Chondrocyte (in vitro differentiated cells): ENCODE measurements around the gene MRPL43. TPM values are rescaled to one million over a fixed set of nuclear protein-coding genes. Genes with fewer than 3 reads are reported as not detected.
A peak's percentile ranks its signal among the peaks of the same experiment; 100 is the strongest.

Source experiments
- DNase-seq: peaks from one replicate; pipeline ENCODE4 v3.0.0; 2021; ENCODE audit warnings: mixed read lengths, low spot score
- H3K27ac Mint-ChIP-seq: one replicate; pipeline ENCODE4 v1.8.0; 2021; ENCODE audit warnings: mild to moderate bottlenecking, moderate library complexity, mixed read lengths; ENCODE audit not compliant: unreplicated experiment
- H3K27me3 Mint-ChIP-seq: 2 replicates; pipeline ENCODE4 v1.8.0; 2021; ENCODE audit warnings: low read depth, mixed read lengths
- H3K36me3 Mint-ChIP-seq: 2 replicates; pipeline ENCODE4 v1.8.0; 2021; ENCODE audit warnings: low read depth, mixed read lengths
- H3K4me1 Mint-ChIP-seq: 2 replicates; pipeline ENCODE4 v1.8.0; 2021; ENCODE audit warnings: low read depth, mild to moderate bottlenecking, mixed read lengths
- H3K4me3 Mint-ChIP-seq: one replicate; pipeline ENCODE4 v1.8.0; 2021; ENCODE audit warnings: mild to moderate bottlenecking, moderate library complexity, mixed read lengths; ENCODE audit not compliant: unreplicated experiment
- H3K9me3 Mint-ChIP-seq: 2 replicates; pipeline ENCODE4 v1.8.0; 2021; ENCODE audit warnings: low read depth, mixed read lengths
- total RNA-seq: library from RNA; stranded (reverse); gene quantifications from 3 replicates; pipeline ENCODE4 v1.2.1, GENCODE V29; 2021
- TF ChIP-seq, protein P1 (sequence below): fragments of 200-600 bp; sonication (generic); IDR thresholded peaks from 2 replicates; pipeline ENCODE4 v1.5.0; 2021; ENCODE audit warnings: antibody characterized with exemption, mild to moderate bottlenecking, moderate library complexity

Gene MRPL43
- total RNA-seq, 1 donor from 2014 or later, result 54.0 TPM

DNA sequence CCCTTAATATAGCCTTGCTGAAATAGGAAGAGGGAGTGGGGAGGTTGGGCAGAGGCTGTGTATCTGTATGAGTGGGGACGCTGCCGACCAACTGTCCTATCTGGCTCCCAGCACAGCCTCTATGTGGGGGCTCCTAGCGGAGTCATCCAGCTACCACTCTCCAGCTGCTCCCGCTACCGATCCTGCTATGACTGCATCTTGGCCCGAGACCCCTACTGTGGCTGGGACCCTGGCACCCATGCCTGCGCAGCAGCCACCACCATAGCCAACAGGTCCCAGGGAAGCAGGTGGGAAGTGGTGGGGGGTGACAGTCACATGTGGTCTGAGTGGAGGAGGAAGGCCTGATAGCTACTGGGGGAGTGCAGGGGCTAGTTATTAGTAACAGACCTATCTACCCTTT, 6.6 kb downstream of the MRPL43 start:
- H3K27ac Mint-ChIP-seq, result no peak overlapping the region
- DNase-seq, result peak; percentile 64
- TF ChIP-seq, protein P1, sequence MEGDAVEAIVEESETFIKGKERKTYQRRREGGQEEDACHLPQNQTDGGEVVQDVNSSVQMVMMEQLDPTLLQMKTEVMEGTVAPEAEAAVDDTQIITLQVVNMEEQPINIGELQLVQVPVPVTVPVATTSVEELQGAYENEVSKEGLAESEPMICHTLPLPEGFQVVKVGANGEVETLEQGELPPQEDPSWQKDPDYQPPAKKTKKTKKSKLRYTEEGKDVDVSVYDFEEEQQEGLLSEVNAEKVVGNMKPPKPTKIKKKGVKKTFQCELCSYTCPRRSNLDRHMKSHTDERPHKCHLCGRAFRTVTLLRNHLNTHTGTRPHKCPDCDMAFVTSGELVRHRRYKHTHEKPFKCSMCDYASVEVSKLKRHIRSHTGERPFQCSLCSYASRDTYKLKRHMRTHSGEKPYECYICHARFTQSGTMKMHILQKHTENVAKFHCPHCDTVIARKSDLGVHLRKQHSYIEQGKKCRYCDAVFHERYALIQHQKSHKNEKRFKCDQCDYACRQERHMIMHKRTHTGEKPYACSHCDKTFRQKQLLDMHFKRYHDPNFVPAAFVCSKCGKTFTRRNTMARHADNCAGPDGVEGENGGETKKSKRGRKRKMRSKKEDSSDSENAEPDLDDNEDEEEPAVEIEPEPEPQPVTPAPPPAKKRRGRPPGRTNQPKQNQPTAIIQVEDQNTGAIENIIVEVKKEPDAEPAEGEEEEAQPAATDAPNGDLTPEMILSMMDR, result no peak
- H3K36me3 Mint-ChIP-seq, result peaks cover 6% of the 10 kb centered on the region
- no peak overlapping the region for H3K4me3 Mint-ChIP-seq
- H3K27me3 Mint-ChIP-seq, result no peaks in the 10 kb centered on the region
- H3K9me3 Mint-ChIP-seq, result no peaks in the 10 kb centered on the region
- peaks cover 3% of the 10 kb centered on the region for H3K4me1 Mint-ChIP-seq

DNA sequence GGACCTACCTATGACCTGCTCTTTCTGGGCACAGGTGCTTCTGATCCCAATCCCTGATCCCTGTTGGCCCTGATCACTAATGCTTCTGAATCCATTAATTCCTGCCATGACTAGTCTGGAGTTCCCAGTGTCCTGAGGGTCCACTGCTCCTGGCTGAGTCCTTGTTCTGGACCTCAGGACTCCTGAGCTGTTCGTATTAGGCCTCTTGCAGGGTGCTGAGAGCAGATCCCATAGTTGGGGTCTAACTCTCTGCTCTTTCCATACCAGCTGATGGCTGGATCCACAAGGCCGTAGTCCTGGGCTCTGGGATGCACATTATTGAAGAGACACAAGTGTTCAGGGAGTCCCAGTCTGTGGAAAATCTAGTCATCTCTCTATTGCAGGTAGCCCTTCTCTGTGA, 7.0 kb downstream of the MRPL43 start:
- Mint-ChIP-seq H3K4me1 (peaks cover 3% of the 10 kb centered on the region), H3K36me3 (peaks cover 6% of the 10 kb centered on the region), H3K27me3 (no peaks in the 10 kb centered on the region), H3K27ac (no peak overlapping the region), H3K9me3 (no peaks in the 10 kb centered on the region), H3K4me3 (no peak overlapping the region)
- TF ChIP-seq, protein P1, result no peak
- peak; percentile 5 for DNase-seq

DNA sequence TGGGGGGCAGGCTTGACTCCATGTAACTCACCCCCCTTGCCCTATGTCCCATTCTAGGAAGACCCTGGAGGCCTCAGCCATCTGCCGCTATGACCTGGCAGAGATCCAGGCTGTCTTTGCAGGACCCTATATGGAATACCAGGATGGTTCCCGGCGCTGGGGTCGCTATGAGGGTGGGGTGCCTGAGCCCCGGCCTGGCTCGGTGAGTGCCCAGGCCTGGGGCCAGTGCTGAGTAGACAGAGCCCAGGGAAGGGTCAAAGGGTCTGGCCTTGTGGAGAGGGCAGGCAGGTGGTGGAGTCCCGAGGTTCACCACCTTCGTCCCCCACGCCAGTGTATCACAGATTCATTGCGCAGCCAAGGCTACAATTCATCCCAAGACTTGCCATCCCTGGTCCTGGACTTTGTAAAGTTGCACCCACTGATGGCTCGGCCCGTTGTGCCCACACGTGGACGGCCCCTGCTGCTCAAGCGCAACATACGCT, 7.5 kb downstream of the MRPL43 start:
- TF ChIP-seq, protein P1, result no peak
- Mint-ChIP-seq H3K4me1 (peaks cover 1% of the 10 kb centered on the region), H3K36me3 (peaks cover 6% of the 10 kb centered on the region), H3K27me3 (no peaks in the 10 kb centered on the region), H3K27ac (no peak overlapping the region), H3K4me3 (no peak overlapping the region), H3K9me3 (no peaks in the 10 kb centered on the region)
- DNase-seq, result peak; percentile 65

DNA sequence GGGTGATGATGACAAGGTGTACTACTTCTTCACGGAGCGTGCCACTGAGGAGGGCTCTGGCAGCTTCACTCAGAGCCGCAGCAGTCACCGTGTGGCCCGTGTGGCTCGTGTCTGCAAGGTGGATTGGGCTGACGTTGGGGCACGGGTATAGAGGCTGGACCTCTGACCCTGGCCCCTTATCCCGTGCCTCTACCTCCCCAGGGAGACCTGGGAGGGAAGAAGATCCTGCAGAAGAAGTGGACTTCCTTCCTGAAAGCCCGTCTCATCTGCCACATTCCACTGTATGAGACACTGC, 8.4 kb downstream of the MRPL43 start:
- H3K4me3 Mint-ChIP-seq, result no peak overlapping the region
- H3K9me3 Mint-ChIP-seq, result no peaks in the 10 kb centered on the region
- H3K36me3 Mint-ChIP-seq, result peaks cover 6% of the 10 kb centered on the region
- TF ChIP-seq, protein P1, result no peak
- no peak overlapping the region for H3K27ac Mint-ChIP-seq
- no peaks in the 10 kb centered on the region for H3K27me3 Mint-ChIP-seq
- DNase-seq, result peak; percentile 58
- H3K4me1 Mint-ChIP-seq, result no peaks in the 10 kb centered on the region

DNA sequence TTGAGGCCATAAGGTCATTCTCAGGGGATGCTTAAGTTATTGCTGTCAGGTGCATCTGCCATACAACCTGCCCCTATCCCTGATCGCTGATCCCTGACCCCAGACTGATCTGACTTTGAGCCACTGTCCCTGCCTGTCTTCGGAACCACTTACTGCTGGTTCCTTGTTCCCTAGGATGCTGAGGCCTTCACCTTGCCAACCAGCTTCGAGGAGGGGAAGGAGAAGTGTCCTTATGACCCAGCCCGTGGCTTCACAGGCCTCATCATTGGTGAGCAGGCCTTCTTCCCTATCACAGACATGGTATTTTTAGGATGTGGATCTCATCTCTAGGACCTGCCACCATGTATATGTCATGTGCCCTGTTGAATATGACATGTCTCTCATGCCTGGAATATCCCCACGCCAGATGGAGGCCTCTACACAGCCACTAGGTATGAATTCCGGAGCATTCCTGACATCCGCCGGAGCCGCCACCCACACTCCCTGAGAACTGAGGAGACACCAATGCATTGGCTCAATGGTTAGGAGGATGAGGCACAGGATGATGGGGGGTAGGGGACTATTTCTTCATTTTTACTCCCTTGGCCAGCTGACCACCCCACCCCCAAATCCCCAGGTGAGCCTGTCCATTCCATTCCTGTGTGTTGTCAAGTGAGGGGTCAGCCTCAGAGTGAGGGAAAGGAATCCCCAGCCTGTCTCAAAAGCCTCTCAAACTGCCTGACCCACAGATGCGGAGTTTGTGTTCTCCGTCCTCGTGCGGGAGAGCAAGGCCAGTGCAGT, 9.0 kb downstream of the MRPL43 start:
- Mint-ChIP-seq H3K27ac (no peak overlapping the region), H3K27me3 (no peaks in the 10 kb centered on the region), H3K36me3 (peaks cover 6% of the 10 kb centered on the region), H3K4me3 (no peak overlapping the region), H3K9me3 (no peaks in the 10 kb centered on the region), H3K4me1 (no peaks in the 10 kb centered on the region)
- DNase-seq, result peak; percentile 30
- TF ChIP-seq, protein P1, result no peak
